ENCODE data around the gene EIF5AL1.
"Not testable (repeated sequence)": the region's sequence is repeated elsewhere in the genome, so short reads cannot be mapped to it uniquely, and the experiment has no call there.

EIF5AL1 gene

GRCh38 chr10:79516532-79517205 lies 4.3 kb downstream of the EIF5AL1 start:
- DNase-seq, result not testable (repeated sequence)

- not testable (repeated sequence) for DNase-seq
Observed at GRCh38 chr10:79517567-79517966, 5.2 kb downstream of the EIF5AL1 start.

- not testable (repeated sequence) for DNase-seq
Observed at GRCh38 chr10:79521751-79522150, 9.4 kb downstream of the EIF5AL1 start.

DNA sequence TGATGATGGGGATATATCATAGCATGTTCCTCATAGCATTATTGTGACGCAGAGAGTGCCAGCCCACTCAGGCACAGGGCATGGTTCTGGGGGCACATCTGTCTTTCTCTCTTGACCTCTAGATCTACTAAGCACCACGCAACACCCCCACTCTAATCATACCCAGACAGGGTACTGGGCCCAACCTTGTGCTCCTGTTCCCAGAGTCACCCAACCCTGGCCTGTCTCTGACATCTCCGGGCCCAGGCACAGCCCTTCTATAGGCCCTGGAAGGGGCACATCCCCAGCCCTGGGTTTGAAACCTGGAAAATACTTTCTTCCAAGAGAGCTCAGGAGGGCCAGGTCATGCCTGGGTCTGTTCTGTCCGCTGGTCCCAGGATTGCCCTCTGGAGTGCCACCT lies 10.1 kb downstream of the EIF5AL1 start:
- not testable (repeated sequence) for DNase-seq

DNA sequence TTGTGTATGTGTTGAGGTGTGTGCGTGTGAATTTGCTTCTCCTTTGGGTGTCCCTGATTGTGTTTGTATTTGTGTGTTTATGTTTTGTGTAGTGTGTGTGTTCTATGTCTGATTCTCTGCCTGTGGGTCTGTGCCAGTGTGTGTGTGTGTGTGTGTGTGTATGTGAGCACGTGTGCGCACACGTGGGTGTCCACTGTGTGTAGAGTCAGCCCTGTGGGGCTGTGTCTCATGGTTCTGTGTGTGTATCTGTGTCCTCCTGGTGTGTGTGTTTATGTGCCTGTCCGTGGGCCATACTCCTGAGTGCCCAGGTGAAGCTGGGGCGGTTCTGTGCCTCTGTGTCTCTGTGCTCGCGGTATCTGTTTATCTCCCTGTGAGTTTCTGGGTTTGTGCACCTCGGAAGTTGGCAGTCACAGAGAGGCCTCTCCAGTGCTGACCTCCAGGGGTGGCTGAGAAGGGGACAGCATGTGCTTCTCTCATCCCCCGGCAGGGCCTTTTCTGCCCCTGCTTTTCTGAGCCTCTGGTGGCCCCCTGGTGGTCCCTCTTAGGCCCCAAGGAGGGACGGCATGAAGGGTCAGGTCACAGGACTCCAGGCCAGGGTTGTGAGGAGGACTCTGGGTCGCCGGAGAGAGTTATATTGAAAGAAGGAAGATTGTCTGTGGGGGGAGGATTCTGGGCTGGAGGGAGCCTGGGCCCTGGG lies 11.0 kb downstream of the EIF5AL1 start:
- DNase-seq, result not testable (repeated sequence)

GRCh38 chr10:79525049-79525710 lies 12.8 kb downstream of the EIF5AL1 start:
- DNase-seq, result not testable (repeated sequence)

- not testable (repeated sequence) for DNase-seq
Observed at GRCh38 chr10:79528261-79528660, 15.9 kb downstream of the EIF5AL1 start.

GRCh38 chr10:79533142-79533902 lies 21.0 kb downstream of the EIF5AL1 start:
- not testable (repeated sequence) for DNase-seq

GRCh38 chr10:79533903-79534175 lies 21.5 kb downstream of the EIF5AL1 start:
- not testable (repeated sequence) for DNase-seq

- not testable (repeated sequence) for DNase-seq
Observed at GRCh38 chr10:79538311-79538710, 26.0 kb downstream of the EIF5AL1 start.

DNA sequence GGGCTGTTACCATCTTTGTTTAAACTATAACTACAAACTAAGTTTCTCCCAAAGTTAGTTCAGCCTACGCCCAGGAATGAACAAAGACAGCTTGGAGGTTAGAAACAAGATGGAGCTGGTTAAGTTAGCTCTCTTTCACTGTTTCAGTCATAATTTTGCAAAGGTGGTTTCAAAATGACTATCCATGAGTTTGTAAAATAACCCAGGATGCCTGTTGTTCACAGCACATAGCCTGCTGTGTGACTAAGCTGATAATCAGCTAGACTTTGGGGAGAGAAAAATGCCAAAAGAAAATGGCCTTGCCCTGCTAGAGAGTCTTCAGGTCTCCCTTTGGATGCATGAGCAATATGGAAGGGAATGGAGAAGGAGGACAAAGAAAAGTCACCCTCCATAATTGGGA lies 28.6 kb downstream of the EIF5AL1 start:
- not testable (repeated sequence) for DNase-seq

DNA sequence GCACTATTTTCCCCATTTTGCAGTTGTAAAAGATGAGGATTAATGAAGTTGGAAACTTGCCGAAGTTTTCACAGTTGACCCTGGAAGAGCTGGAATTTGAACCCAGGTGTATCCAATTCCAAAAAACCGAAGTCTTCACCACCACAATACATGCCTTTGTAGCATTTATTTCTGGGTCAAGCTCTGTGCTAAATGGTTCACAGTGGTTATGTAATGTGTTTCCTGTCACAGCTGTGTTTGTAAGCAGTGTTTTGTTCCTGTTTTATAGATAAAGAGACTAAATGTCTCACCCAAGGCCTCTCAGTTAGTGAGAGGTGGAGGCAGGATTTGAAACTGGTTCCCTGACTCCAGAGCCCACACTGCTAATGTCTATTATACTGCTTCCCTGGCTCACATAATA lies 30.3 kb downstream of the EIF5AL1 start:
- DNase-seq, result no peak

DNA sequence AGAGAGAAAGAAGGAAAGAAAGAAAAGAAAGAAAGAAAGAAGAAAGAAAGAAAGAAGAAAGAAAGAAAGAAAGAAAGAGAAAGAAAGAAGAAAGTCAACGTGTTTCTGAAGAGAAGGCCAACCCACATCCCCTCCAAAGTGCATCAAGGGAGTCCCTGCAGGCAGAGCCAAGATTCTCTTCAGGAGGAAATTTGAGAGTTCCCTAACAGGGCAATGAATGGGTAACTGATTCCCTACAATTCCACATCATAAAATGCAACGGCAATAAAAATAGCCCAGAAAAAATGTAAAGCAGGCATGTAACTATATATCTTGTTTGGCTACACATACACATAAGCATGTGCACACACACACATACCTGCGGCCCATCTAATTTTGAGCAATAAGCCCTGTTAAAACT lies 32.1 kb downstream of the EIF5AL1 start:
- not testable (repeated sequence) for DNase-seq

DNA sequence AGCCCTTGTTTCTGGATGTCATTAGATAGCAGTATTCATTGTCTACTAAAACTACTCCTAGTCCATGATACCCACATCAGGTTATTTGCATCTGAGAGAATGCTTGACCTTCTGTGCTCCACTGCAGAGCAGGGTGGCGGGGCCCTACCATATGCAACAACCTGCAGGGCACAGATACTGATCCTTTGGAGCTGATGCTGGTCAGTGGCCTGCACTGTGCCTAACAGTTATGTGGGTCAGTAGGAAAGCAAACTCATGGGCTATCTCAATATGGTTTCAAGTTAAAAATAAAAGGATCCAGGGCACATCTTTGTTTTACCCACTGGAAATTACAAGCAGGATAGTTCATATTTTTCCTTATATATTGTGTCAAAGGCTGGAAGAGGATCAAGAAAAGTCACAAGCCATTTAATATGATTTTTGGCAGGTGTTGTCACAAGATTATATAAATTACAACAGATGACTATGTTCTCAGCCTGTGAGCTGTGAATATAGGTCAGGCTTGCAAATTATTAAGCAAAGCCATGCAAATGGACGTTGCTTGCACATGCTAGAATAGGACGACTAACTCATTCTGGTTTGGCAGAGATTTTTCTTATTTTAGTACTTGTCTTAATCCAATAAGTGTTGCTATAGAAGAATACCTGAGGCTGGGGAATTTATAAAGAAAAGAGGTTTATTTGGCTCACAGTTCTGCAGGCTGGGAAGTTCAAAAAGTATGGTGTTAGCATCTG lies 32.8 kb downstream of the EIF5AL1 start:
- DNase-seq, result not testable (repeated sequence)

DNA sequence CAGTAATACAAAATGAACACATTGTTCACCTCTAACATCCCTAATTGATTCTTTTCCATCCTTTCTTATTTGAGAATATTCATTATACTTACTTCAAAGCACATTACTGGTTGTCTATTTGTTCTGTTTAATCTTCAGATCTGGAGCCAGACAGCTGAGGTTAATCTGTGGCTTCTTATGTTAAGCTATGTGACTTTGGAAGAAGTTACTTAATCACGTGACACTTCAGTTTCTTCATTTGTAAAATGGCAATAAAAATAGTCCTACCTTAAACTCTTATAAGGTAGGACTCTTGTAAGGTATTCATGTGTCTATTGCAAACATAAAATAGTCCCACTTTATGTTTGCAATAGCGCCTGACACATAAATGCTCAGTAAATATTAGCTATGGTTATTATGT lies 34.8 kb downstream of the EIF5AL1 start:
- not testable (repeated sequence) for DNase-seq

DNA sequence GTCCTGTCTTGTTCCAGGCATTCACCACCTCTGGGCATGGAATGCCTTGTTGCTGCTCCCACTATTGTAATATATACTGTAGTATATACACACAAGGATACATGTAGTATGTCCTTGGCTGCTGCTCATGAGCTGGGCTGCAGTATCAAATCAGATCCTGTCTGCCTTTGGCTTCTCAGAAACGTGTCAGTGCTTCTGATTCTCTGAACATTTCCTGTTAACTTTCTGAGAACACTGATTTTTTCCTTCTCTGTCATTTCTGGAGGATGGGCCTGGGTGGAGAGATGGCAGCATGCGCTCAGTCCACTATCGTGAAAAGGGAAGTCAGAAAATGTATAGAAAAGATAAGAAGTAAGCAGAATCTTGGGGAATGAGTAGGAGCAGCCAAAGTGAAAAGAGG lies 35.6 kb downstream of the EIF5AL1 start:
- DNase-seq, result no peak

- no peak for DNase-seq
Observed at GRCh38 chr10:79552143-79552542, 39.8 kb downstream of the EIF5AL1 start.

DNA sequence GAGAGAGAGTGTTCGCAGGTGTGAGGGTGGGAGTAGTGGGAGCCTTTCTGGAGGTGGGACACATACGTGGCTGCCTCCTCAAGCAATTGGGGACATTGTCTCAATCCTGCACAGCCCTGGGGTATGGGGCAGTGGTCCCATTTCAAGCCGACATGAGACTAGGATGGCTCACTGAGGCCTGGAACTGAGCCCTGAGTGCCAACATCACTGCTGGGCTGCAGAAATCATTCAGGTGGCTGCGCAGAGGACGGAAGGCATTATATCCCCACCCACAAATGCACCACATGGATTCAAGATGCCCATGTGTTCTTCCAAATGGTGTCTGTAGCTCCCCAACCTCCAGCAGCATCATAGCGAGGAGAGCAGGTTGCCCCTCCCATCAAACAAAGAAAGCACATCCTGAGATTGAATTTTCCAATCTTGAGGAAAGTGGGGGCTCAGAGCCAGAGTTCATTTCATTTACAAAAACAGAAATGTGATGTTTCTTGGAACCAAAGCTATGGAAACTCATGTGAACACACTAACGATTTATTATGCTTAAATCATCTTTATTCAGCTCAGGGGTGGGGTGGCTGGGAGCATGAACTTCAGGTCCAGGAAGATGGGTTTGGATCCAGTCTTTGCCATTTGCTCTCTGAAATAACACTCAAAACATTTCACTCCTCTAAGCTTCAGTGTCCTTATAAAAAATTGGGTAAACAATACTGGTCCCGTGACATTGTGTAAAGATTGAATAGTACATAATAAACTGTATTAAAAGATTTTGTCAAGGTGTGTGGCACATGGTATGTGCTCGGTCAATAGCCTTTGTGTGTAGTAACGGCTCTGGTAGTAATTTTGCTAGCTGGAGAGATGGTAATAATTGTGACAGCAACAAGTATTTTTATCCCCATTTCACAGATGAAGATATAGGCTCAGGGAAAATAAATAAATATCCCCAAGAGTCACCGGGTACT lies 43.3 kb downstream of the EIF5AL1 start:
- no peak for DNase-seq

DNA sequence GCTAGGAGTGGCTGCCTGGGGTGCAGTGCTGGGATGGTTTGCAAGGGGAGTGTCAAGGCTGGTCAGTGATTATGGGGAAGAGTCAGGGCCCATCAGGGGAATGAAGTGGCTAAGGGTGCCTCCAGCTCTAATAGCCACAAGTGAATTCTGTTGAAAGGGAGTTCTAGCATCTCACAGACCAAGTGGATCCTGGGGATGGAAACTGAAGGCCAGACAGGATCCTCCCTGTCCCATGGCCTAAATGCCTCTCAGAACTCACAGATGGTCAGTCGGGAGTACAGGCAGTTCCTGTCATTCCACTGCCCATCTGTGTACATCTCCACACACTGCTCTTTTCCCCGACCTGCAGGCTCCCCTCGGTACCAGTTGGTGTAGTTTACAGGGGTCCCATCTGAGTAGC lies 44.6 kb downstream of the EIF5AL1 start:
- not testable (repeated sequence) for DNase-seq

- DNase-seq, result peak; percentile 26
Observed at GRCh38 chr10:79559726-79560125, 47.4 kb downstream of the EIF5AL1 start.

- DNase-seq, result no peak
Observed at GRCh38 chr10:79560160-79560709, 47.9 kb downstream of the EIF5AL1 start, which contains the start of gene SFTPA2. Gene SFTPA2, minus strand, starts transcription at chr10:79560407. Its CDS starts 924 bp downstream, at chr10:79559483.
